AG04449 (cell line): ENCODE results near the gene EDN3.

ENCODE experiments used
- CTCF ChIA-PET: fragments of 350-600 bp; formaldehyde crosslinking; extraction: SDS; loops from one replicate; lab custom pipeline; 2021; ENCODE audit warnings: antibody characterized with exemption; lab: Yijun Ruan, JAX
- POLR2A ChIA-PET: fragments of 400-600, 350-600 bp; formaldehyde crosslinking; extraction: SDS; loops from one replicate; lab custom pipeline; 2020; ENCODE audit warnings: antibody characterized with exemption, inconsistent platforms; lab: Yijun Ruan, JAX
- DNase-seq: peaks from one replicate; pipeline ENCODE4 v3.0.0-alpha.2; 2010; ENCODE audit warnings: low read depth, low spot score
- H3K4me3 ChIP-seq: 2 replicates; pipeline ENCODE4 v1.5.1; 2011; ENCODE audit warnings: low read depth, mild to moderate bottlenecking, control low read depth, low read length
- CTCF ChIP-seq: IDR thresholded peaks from one replicate; pipeline ENCODE4 v1.5.1; 2011; ENCODE audit warnings: mild to moderate bottlenecking, moderate library complexity, low read length, control low read depth, inconsistent platforms; ENCODE audit not compliant: insufficient read depth; ENCODE audit errors: missing control alignments

Gene EDN3

GRCh38 chr20:59316911-59317731, 16.7 kb downstream of the EDN3 start:
- no peak overlapping the region for H3K4me3 ChIP-seq
- CTCF ChIA-PET = no interaction called here
- no peak for TF ChIP-seq CTCF
- POLR2A ChIA-PET = no interaction called here
- no peak for DNase-seq

GRCh38 chr20:59318201-59318790, 17.9 kb downstream of the EDN3 start:
- TF ChIP-seq CTCF = no peak
- no peak for DNase-seq
- H3K4me3 ChIP-seq = no peak overlapping the region
- CTCF ChIA-PET = no interaction called here
- POLR2A ChIA-PET = no interaction called here

DNA sequence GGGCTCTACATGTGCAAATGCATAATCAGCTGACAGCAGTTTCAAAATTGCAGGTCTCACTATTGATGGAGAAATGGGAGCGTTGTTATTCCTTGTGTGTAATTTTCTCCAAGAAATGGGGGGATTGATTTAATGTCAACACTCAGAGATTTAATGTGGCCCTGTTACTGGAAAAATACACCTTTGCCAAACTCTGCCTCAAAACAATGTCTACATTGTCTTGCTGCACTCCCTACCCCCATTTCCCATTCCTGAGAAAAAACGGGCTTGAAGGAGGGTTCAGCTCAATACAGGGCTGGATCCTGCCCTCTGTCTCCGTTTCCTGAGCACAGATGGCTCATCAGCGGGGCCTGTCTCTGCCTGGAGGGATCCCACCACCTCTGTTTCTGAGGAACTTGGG, 18.4 kb downstream of the EDN3 start:
- ChIA-PET POLR2A (no interaction called here), CTCF (no interaction called here)
- no peak for DNase-seq
- no peak overlapping the region for H3K4me3 ChIP-seq
- no peak for TF ChIP-seq CTCF

DNA sequence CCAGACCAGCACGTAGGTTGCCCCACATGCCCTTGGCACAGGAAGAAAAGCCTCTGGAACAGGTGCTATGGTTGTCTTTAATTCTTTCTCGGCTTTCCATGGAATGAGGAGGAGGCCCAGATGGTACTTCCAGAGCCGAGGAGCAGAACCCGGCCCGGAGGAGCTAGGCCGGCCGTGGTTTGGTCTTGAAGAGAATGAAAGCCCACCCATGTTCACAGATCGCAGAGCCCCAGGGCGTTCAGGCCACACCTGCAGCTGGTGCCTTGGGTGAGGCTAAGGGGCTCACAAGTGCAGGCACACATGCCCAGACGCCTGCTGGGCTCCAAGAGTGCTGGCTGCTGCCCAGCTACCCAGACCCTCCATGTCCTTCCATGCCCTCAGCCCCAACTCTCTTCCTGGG, 20.0 kb downstream of the EDN3 start:
- no peak for TF ChIP-seq CTCF
- H3K4me3 ChIP-seq = no peak overlapping the region
- no peak for DNase-seq
- ChIA-PET POLR2A (no interaction called here), CTCF (no interaction called here)

DNA sequence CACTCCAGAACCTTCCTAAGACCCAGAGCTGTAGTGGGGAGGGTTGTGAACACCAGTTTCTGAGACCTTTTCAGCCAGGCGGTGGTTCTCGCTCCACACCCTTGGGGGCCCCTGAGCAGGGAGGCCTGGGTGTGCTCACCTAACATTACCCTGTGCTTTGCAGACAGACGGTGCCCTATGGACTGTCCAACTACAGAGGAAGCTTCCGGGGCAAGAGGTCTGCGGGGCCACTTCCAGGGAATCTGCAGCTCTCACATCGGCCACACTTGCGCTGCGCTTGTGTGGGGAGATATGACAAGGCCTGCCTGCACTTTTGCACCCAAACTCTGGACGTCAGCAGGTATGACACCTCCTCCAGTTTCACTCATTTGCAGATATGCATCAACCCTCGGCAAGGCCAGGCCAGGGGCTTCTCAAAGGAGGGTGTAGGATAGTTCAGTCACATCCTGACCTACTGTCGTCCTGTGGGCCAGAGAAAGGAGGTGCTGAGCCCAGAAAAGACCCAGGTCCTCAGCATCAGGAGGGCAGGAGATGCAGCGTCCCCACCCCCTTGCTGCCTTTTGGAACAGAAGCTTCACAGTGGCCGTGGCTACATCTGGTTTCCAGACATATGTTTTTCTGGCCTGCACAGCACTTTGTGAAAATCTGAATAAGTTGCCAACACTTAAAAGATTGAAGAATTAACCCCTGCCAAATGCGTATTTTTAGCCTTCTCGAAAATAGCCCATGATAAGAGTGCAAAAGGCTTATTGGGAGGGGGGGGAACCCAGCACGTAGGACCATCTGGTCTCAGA, 20.6 kb downstream of the EDN3 start:
- TF ChIP-seq CTCF = no peak
- ChIA-PET CTCF (no interaction called here), POLR2A (no interaction called here)
- H3K4me3 ChIP-seq = no peak overlapping the region
- no peak for DNase-seq

- CTCF ChIA-PET = no interaction called here
- H3K4me3 ChIP-seq = no peak overlapping the region
- DNase-seq = no peak
- TF ChIP-seq CTCF = no peak
- POLR2A ChIA-PET = no interaction called here
Observed at GRCh38 chr20:59322081-59322480, 21.7 kb downstream of the EDN3 start.
